Caco-2 (cell line): Measurements from ENCODE around the gene GDF7. TPM values are rescaled to one million over a fixed set of nuclear protein-coding genes. Genes with fewer than 3 reads are reported as not detected.
A peak's percentile ranks its signal among the peaks of the same experiment; 100 is the strongest.

Source experiments
- BruUV-seq: library from RNA; stranded (reverse); fragments of 400-500 nt; replicated peaks from 2 replicates; lab custom pipeline; 2021; lab: Mats Ljungman, UMichigan
- CTCF ChIA-PET: fragments of 300-600 bp; sonication (Branson Sonifier 250); formaldehyde crosslinking; loops from one replicate; lab custom pipeline; 2022; ENCODE audit warnings: antibody characterized with exemption; lab: Charles Lee
- POLR2A ChIA-PET: fragments of 300-600 bp; sonication (Branson Sonifier 250); formaldehyde crosslinking; loops from one replicate; lab custom pipeline; 2022; ENCODE audit warnings: antibody characterized with exemption; lab: Charles Lee
- DNase-seq, 2 experiments: peaks; one replicate each; pipeline versions ENCODE4 v3.0.0 to v3.0.0-alpha.2; 2020 to 2022
- H3K27me3 ChIP-seq: replicated peaks from 2 replicates; pipeline ENCODE4 v1.6.0; 2011; ENCODE audit warnings: low read length; ENCODE audit not compliant: control insufficient read depth, insufficient read depth
- H3K36me3 ChIP-seq: 2 replicates; pipeline ENCODE4 v1.5.1; 2011; ENCODE audit warnings: low read length; ENCODE audit not compliant: control insufficient read depth, insufficient read depth
- H3K4me1 ChIP-seq: fragments of 250-450 bp; sonication (Bioruptor Pico); 2 replicates; pipeline ENCODE4 v1.5.1; 2020; ENCODE audit warnings: mild to moderate bottlenecking
- H3K4me3 ChIP-seq: 2 replicates; pipeline ENCODE4 v1.5.1; 2011; ENCODE audit warnings: low read depth, mild to moderate bottlenecking, control low read depth, low read length
- H3K9me3 ChIP-seq: fragments of 250-450 bp; sonication (Bioruptor Pico); 2 replicates; pipeline ENCODE4 v1.5.1; 2020; ENCODE audit warnings: mild to moderate bottlenecking, moderate library complexity
- H3K27ac Mint-ChIP-seq: one replicate; pipeline ENCODE4 v1.8.0; 2022; ENCODE audit warnings: mixed read lengths; ENCODE audit not compliant: unreplicated experiment
- H3K27me3 Mint-ChIP-seq: one replicate; pipeline ENCODE4 v1.8.0; 2022; ENCODE audit warnings: mixed read lengths; ENCODE audit not compliant: insufficient read depth, unreplicated experiment
- H3K36me3 Mint-ChIP-seq: one replicate; pipeline ENCODE4 v1.8.0; 2022; ENCODE audit warnings: mild to moderate bottlenecking, mixed read lengths; ENCODE audit not compliant: insufficient read depth, unreplicated experiment
- H3K4me1 Mint-ChIP-seq: one replicate; pipeline ENCODE4 v1.8.0; 2022; ENCODE audit warnings: low read depth, mixed read lengths; ENCODE audit not compliant: unreplicated experiment
- H3K4me3 Mint-ChIP-seq: one replicate; pipeline ENCODE4 v1.8.0; 2022; ENCODE audit warnings: mild to moderate bottlenecking, moderate library complexity, mixed read lengths; ENCODE audit not compliant: unreplicated experiment
- H3K9me3 Mint-ChIP-seq: one replicate; pipeline ENCODE4 v1.8.0; 2022; ENCODE audit warnings: mixed read lengths; ENCODE audit not compliant: unreplicated experiment
- intact Hi-C: fragments of 100-400 bp; cut with micrococcal nuclease; formaldehyde crosslinking; loops from one replicate; pipeline ENCODE4 v1.10.0; 2022; ENCODE audit not compliant: unreplicated experiment
- total RNA-seq: library from RNA; stranded (reverse); gene quantifications from 2 replicates; pipeline ENCODE4 v1.2.3, GENCODE V29; 2022
- TF ChIP-seq, protein P1 (sequence below), 2 experiments: fragments of 200-600 bp in 1 of 2; IDR thresholded peaks; 1 replicate in 1 of 2; 2 replicates in 1 of 2; pipeline versions ENCODE4 v1.5.1 to v1.8.0; 2011 to 2022; ENCODE audit warnings: antibody characterized with exemption in 1 of 2, control low read depth in 1 of 2, inconsistent platforms in 1 of 2, low read depth in 1 of 2, low read length in 1 of 2, mild to moderate bottlenecking in 1 of 2, moderate library complexity in 1 of 2; ENCODE audit not compliant: insufficient read depth in 1 of 2, severe bottlenecking in 1 of 2, unreplicated experiment in 1 of 2

GDF7 gene
- total RNA-seq, 1 experiment from 2014 or later: 1.7 TPM

DNA sequence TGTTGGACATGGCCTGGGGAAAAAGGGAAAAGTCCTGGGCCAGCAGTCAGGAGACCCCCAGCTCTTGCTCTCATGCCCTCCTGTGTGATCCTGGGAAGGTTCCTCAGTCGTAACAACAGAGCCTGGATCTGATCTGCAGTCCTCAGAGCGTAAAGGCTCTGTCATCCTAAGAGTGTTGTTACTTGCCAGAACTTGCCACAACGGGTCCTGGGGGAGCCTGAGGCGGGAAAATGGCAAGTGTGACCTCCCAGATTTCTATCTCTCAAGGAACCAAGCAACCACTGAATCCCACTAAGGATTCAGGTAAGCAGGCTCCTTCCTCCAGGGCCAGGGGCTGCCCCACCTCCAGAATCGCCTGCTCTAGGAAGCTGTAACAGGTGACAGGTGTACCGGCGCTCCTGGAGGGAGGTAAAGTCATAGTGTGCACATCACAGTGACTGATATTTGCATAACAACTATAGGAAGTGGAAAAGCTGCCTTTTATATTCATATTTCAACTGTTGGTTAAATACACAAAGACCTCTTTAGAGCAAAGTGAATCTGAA is 34.4 kb upstream of the GDF7 start:
- H3K4me1 Mint-ChIP-seq: no peaks in the 10 kb centered on the region
- no peaks in the 10 kb centered on the region for H3K36me3 ChIP-seq
- H3K9me3 ChIP-seq: no peaks in the 10 kb centered on the region
- no peaks in the 10 kb centered on the region for H3K27me3 Mint-ChIP-seq
- no peaks in the 10 kb centered on the region for H3K36me3 Mint-ChIP-seq
- CTCF ChIA-PET: interaction anchor here (1.1 kb wide), 1 partner anchor 19 kb away, joined by 3 read pairs; no protein-coding TSS in a partner anchor
- no peaks in the 10 kb centered on the region for H3K27me3 ChIP-seq
- H3K9me3 Mint-ChIP-seq: no peaks in the 10 kb centered on the region
- H3K4me3 ChIP-seq: no peak overlapping the region
- intact Hi-C loops: no loop called here
- H3K4me1 ChIP-seq: no peaks in the 10 kb centered on the region
- TF ChIP-seq, protein P1, sequence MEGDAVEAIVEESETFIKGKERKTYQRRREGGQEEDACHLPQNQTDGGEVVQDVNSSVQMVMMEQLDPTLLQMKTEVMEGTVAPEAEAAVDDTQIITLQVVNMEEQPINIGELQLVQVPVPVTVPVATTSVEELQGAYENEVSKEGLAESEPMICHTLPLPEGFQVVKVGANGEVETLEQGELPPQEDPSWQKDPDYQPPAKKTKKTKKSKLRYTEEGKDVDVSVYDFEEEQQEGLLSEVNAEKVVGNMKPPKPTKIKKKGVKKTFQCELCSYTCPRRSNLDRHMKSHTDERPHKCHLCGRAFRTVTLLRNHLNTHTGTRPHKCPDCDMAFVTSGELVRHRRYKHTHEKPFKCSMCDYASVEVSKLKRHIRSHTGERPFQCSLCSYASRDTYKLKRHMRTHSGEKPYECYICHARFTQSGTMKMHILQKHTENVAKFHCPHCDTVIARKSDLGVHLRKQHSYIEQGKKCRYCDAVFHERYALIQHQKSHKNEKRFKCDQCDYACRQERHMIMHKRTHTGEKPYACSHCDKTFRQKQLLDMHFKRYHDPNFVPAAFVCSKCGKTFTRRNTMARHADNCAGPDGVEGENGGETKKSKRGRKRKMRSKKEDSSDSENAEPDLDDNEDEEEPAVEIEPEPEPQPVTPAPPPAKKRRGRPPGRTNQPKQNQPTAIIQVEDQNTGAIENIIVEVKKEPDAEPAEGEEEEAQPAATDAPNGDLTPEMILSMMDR (IDR thresholded peaks at IDR 0.05; ENCODE audit: insufficient read depth in 1 of 2, low read depth in 1 of 2, low read length in 1 of 2, severe bottlenecking in 1 of 2, unreplicated experiment in 1 of 2): no peak
- no peak overlapping the region for H3K27ac Mint-ChIP-seq
- no peak for DNase-seq
- BruUV-seq: no TSS peak
- no peak overlapping the region for H3K4me3 Mint-ChIP-seq
- POLR2A ChIA-PET: no interaction called here

DNA sequence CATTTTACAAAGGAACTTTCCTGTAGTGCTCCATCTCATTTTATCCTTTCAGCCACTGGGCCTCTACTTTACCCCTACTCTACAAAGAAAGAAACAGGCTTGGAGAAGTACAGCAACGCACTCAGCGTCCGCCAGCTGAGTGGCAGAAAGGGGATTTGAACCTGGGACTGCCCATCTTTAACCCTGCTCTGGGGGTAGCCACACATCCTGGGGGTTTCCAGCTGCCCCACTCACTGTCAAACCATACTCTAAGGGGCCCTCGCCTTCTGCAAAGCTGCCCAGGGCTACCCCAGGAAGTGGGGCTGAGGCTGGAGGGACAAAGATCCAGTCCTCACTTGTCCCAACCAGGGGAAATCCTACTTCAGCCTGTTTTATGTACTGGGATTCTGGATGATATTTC is 33.9 kb upstream of the GDF7 start:
- no peak overlapping the region for H3K27ac Mint-ChIP-seq
- intact Hi-C loops: no loop called here
- no peaks in the 10 kb centered on the region for H3K9me3 ChIP-seq
- no peaks in the 10 kb centered on the region for H3K36me3 Mint-ChIP-seq
- no peaks in the 10 kb centered on the region for H3K27me3 ChIP-seq
- ChIA-PET POLR2A (no interaction called here), CTCF (no interaction called here)
- TF ChIP-seq, protein P1 (IDR thresholded peaks at IDR 0.05; ENCODE audit: insufficient read depth in 1 of 2, low read depth in 1 of 2, low read length in 1 of 2, severe bottlenecking in 1 of 2, unreplicated experiment in 1 of 2): no peak
- BruUV-seq: no TSS peak
- H3K9me3 Mint-ChIP-seq: no peaks in the 10 kb centered on the region
- H3K4me1 Mint-ChIP-seq: no peaks in the 10 kb centered on the region
- no peak overlapping the region for H3K4me3 Mint-ChIP-seq
- DNase-seq: no peak
- H3K4me3 ChIP-seq: no peak overlapping the region
- H3K36me3 ChIP-seq: no peaks in the 10 kb centered on the region
- no peaks in the 10 kb centered on the region for H3K4me1 ChIP-seq
- H3K27me3 Mint-ChIP-seq: no peaks in the 10 kb centered on the region

DNA sequence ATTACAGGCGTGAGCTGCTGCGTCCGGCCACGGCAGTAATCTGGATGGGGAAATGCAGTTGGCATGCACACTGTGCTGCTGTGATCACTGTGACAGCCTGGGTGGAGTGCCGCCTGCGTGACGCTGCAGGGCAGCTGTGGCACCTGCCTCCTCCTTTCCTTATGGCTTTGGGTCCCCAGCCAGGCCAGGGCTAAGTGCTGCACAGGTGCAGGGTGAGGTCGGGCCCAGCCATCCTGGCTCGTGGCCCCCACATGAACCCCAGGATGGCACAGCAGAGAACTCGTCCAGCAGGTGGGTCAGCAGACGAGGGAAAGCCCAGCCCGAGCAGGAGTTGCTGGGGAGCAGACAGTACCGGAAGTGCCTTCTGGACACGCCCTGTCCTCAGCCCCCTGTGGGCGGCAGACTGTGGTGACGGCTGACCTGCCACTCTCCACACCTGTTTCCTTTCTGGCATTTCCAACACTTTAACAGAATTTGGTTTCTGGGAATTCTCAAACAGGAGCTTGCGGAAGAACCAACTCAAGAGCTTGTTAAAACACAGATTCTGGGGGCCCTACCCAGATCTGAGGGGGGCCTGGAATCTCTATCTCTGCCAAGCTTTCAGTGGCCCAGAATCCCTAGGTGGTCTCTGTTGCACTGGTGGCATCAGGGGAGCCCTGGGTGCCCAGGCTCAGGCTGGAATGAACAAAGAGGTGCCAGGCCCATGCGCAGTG is 33.0 kb upstream of the GDF7 start:
- Mint-ChIP-seq H3K4me3 (no peak overlapping the region), H3K9me3 (no peaks in the 10 kb centered on the region), H3K27me3 (no peaks in the 10 kb centered on the region), H3K4me1 (no peaks in the 10 kb centered on the region), H3K36me3 (no peaks in the 10 kb centered on the region), H3K27ac (no peak overlapping the region)
- ChIA-PET CTCF (interaction anchor here (0.8 to 1.3 kb wide), 3 partner anchors 17 to 190 kb away, joined by 3 to 6 read pairs (median 4); partner anchors contain the start of genes HS1BP3 and RHOB), POLR2A (interaction anchor here (3.4 kb wide), 1 partner anchor 187 kb away, joined by 18 read pairs; the partner anchor contains the start of gene RHOB)
- Histone ChIP-seq H3K4me1 (no peaks in the 10 kb centered on the region), H3K4me3 (no peak overlapping the region), H3K27me3 (no peaks in the 10 kb centered on the region), H3K36me3 (no peaks in the 10 kb centered on the region), H3K9me3 (no peaks in the 10 kb centered on the region)
- intact Hi-C loops: loop anchor here (2.0 kb wide), 1 partner anchor 41 kb away; no protein-coding TSS in a partner anchor
- TF ChIP-seq, protein P1 (IDR thresholded peaks at IDR 0.05; ENCODE audit: insufficient read depth in 1 of 2, low read depth in 1 of 2, low read length in 1 of 2, severe bottlenecking in 1 of 2, unreplicated experiment in 1 of 2): peak in 1 of 2 experiments; percentile 17
- DNase-seq: no peak
- BruUV-seq: no TSS peak
